ENCODE results near the gene PDE10A. TPM values are rescaled to one million over a fixed set of nuclear protein-coding genes. Genes with fewer than 3 reads are reported as not detected.

PDE10A gene
- total and polyA plus RNA-seq, 2 of the 4 experiments (the other 2 are of a cell fraction) = 3.4 to 12.4 TPM

DNA sequence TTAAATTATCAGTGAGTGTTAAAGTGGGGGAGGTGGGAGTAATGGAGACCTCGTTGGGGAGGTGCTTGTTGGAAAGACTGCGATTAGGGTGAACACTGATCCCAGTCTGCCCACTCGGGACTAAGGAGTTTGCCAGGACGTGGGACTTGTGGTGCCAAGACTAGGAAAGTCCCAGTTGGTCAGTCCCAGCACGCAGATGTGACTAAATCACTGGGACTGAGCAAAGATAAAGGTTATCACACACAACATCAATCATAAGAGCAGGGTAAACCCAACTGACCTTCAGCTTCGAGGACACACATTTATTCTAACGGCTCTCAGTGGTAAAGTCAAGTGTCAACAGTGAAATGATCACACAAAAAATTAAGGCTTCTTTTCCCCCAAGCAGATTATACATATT is 45.5 kb downstream of the PDE10A start:
- TF ChIP-seq NFE2L2 (IDR thresholded peaks at IDR 0.05; ENCODE audit: low read depth, low read length) (no peak), RCOR1 (IDR thresholded peaks at IDR 0.05; ENCODE audit: insufficient replicate concordance, low read length) (no peak), RFX5 (IDR thresholded peaks at IDR 0.05; ENCODE audit: low read depth, low read length) (no peak), MXI1 (IDR thresholded peaks at IDR 0.05; ENCODE audit: borderline replicate concordance, low read depth, low read length) (no peak), CEBPB (IDR thresholded peaks at IDR 0.05; ENCODE audit: low read depth, low read length) (no peak)
- no peaks in the 10 kb centered on the region for H3K9me3 ChIP-seq (ENCODE audit: control insufficient read depth, insufficient read depth, low read length)
- intact Hi-C loops (cut with micrococcal nuclease) (no loop called here), dilution Hi-C loops (cut with HindIII; ENCODE audit: low sequenced_read_pairs, unreplicated experiment) (no loop called here), in situ Hi-C loops (cut with MboI; ENCODE audit: low sequenced_read_pairs) (no loop called here)
- BruUV-seq (replicated peaks) = no TSS peak
- H2BK15ac ChIP-seq (ENCODE audit: low read depth, low read length) = no peak overlapping the region
- peaks cover 5% of the 10 kb centered on the region for H3K4me1 ChIP-seq (ENCODE audit: control insufficient read depth, insufficient read depth, low read length)
- no peak overlapping the region for H2BK20ac ChIP-seq (ENCODE audit: low read depth, low read length)
- H4K5ac ChIP-seq (ENCODE audit: low read depth, low read length) = no peak overlapping the region
- ATAC-seq (ENCODE audit: low read depth) (no peak), DNase-seq (no peak)
- no peak overlapping the region for H3K27ac ChIP-seq (ENCODE audit: insufficient read depth, low read length)
- H2AK9ac ChIP-seq (replicated peaks; ENCODE audit: low read depth, low read length, poor library complexity) = no peak overlapping the region
- no peak overlapping the region for H2BK120ac ChIP-seq (ENCODE audit: low read depth, low read length)
- H3K9ac ChIP-seq (ENCODE audit: low read depth, low read length) = no peak overlapping the region
- H3K4me3 ChIP-seq (ENCODE audit: insufficient read depth, low read depth, low read length) = no peak overlapping the region
- ChIA-PET POLR2A (ENCODE audit: unreplicated experiment) (no interaction called here), CTCF (interaction anchor here (1.4 kb wide), 1 partner anchor 12 kb away, joined by 3 read pairs; no protein-coding TSS in a partner anchor)
- H4K91ac ChIP-seq (ENCODE audit: insufficient read depth, low read depth, low read length) = no peak overlapping the region
- WGBS, 2 experiments (ENCODE audit: extremely low coverage in 2 of 2, insufficient read length in 1 of 2) = 60% methylated on average over 1 of the region's 7 CpGs; no CpG with 5 or more reads in 1 of the 2 experiments
- no peak overlapping the region for H3K23ac ChIP-seq (ENCODE audit: low read depth, low read length)
- H4K8ac ChIP-seq (ENCODE audit: low read depth in 2 of 2, low read length in 2 of 2) = no peak overlapping the region; a peak in 1 of 4 replicates
- H2AK5ac ChIP-seq (ENCODE audit: low read depth, low read length) = no peak overlapping the region
- H3K4ac ChIP-seq (ENCODE audit: low read depth, low read length) = 0 out of 2 replicates have a peak overlapping the region, but pooled peaks have one; percentile 10
- H3K79me1 ChIP-seq (ENCODE audit: low read depth in 1 of 2, low read length in 2 of 2) = peaks cover 16 to 28% of the 10 kb centered on the region in 2 experiments
- no peaks in the 10 kb centered on the region for H3K27me3 ChIP-seq (ENCODE audit: control insufficient read depth, insufficient read depth, low read length)
- no peak overlapping the region for H3K18ac ChIP-seq (ENCODE audit: low read depth, low read length)
- no peaks in the 10 kb centered on the region for H4K20me1 ChIP-seq (ENCODE audit: insufficient read depth, low read length)
- no peak overlapping the region for H3K4me2 ChIP-seq (ENCODE audit: low read depth, low read length)
- H3K14ac ChIP-seq (replicated peaks; ENCODE audit: low read depth, low read length) = no peak overlapping the region
- no peaks in the 10 kb centered on the region for H3K36me3 ChIP-seq (ENCODE audit: control insufficient read depth, insufficient read depth, low read length)
- 0 out of 2 replicates have a peak, but pooled peaks cover 4% of the 10 kb centered on the region for H3K9me1 ChIP-seq (ENCODE audit: insufficient read depth, low read length)
- H2AFZ ChIP-seq (replicated peaks; ENCODE audit: low read length, poor library complexity) = no peak overlapping the region
- no peak overlapping the region for H3K56ac ChIP-seq (ENCODE audit: extremely low read depth, insufficient read depth, low read length)
- H2BK5ac ChIP-seq (ENCODE audit: low read depth, low read length, poor library complexity, severe bottlenecking) = no peak overlapping the region
